HEK293 (cell line): Measurements from ENCODE around the gene JAZF1.

Experiments used
- CTCF ChIA-PET: fragments of 350-600 bp; formaldehyde crosslinking; extraction: SDS; loops from one replicate; lab custom pipeline; 2021; ENCODE audit warnings: antibody characterized with exemption; lab: Yijun Ruan, JAX
- POLR2A ChIA-PET: fragments of 300-600 bp; formaldehyde crosslinking; extraction: SDS; loops from one replicate; lab custom pipeline; 2020; ENCODE audit warnings: antibody characterized with exemption, inconsistent platforms; lab: Yijun Ruan, JAX
- H3K27ac ChIP-seq: fragments of 200-500 bp; sonication (Bioruptor generic); 2 replicates; pipeline ENCODE4 v1.5.1; 2014; ENCODE audit warnings: low read depth, low read length, control low read depth, inconsistent platforms; ENCODE audit errors: extremely low read depth
- H3K36me3 ChIP-seq, 2 experiments: fragments of 200-500 bp in 1 of 2; sonication (Bioruptor generic) in 1 of 2; 1 replicate in 1 of 2; 2 replicates in 1 of 2; pipeline ENCODE4 v1.5.1; 2014 to 2017; ENCODE audit warnings: inconsistent platforms in 2 of 2, low read length in 2 of 2; ENCODE audit not compliant: control insufficient read depth in 2 of 2, insufficient read depth in 1 of 2
- H3K4me1 ChIP-seq: fragments of 200-500 bp; sonication (Bioruptor generic); 2 replicates; pipeline ENCODE4 v1.5.1; 2014; ENCODE audit warnings: mild to moderate bottlenecking, low read length, inconsistent platforms; ENCODE audit not compliant: control insufficient read depth, insufficient read depth
- H3K4me3 ChIP-seq: 2 replicates; pipeline ENCODE4 v1.5.1; 2011; ENCODE audit warnings: low read depth, mild to moderate bottlenecking, control low read depth, low read length, moderate library complexity
- H3K9me3 ChIP-seq: fragments of 200-500 bp; sonication (Bioruptor generic); 2 replicates; pipeline ENCODE4 v1.5.1; 2014; ENCODE audit warnings: low read depth, low read length, inconsistent platforms; ENCODE audit not compliant: control insufficient read depth, insufficient read depth
- HOXC10 ChIP-seq: sonication (generic); formaldehyde crosslinking; IDR thresholded peaks from 2 replicates; pipeline ENCODE4 v1.8.1; 2023; ENCODE audit warnings: mild to moderate bottlenecking, missing genetic modification reagents
- KLF1 ChIP-seq: fragments of 450-650 bp; formaldehyde crosslinking; IDR thresholded peaks from 2 replicates; pipeline ENCODE4 v1.5.1; 2016; ENCODE audit warnings: missing biosample characterization, missing genetic modification characterization
- KLF10 ChIP-seq: fragments of 450-650 bp; IDR thresholded peaks from 2 replicates; pipeline ENCODE4 v1.5.1; 2018; ENCODE audit warnings: missing biosample characterization, mild to moderate bottlenecking, missing genetic modification characterization
- KLF7 ChIP-seq: fragments of 450-650 bp; formaldehyde crosslinking; IDR thresholded peaks from 2 replicates; pipeline ENCODE4 v1.5.1; 2016; ENCODE audit warnings: missing biosample characterization, missing genetic modification characterization, borderline replicate concordance
- MYNN ChIP-seq: fragments of 450-650 bp; formaldehyde crosslinking; IDR thresholded peaks from 2 replicates; pipeline ENCODE4 v1.5.1; 2016; ENCODE audit warnings: missing biosample characterization, missing genetic modification characterization, borderline replicate concordance
- PRDM6 ChIP-seq: fragments of 450-650 bp; formaldehyde crosslinking; IDR thresholded peaks from 2 replicates; pipeline ENCODE4 v1.5.1; 2017; ENCODE audit warnings: missing biosample characterization, missing genetic modification characterization
- SCRT2 ChIP-seq: fragments of 450-650 bp; formaldehyde crosslinking; IDR thresholded peaks from 2 replicates; pipeline ENCODE4 v1.5.1; 2016; ENCODE audit warnings: missing biosample characterization, missing genetic modification characterization
- SP2 ChIP-seq: fragments of 450-650 bp; formaldehyde crosslinking; IDR thresholded peaks from 2 replicates; pipeline ENCODE4 v1.5.1; 2016; ENCODE audit warnings: missing biosample characterization, missing genetic modification characterization
- TCF7L2 ChIP-seq: IDR thresholded peaks from 2 replicates; pipeline ENCODE4 v1.6.1; 2011; ENCODE audit warnings: low read depth, mild to moderate bottlenecking, inconsistent platforms, low read length, moderate library complexity, borderline replicate concordance
- ZBTB7A ChIP-seq: fragments of 450-650 bp; formaldehyde crosslinking; IDR thresholded peaks from 2 replicates; pipeline ENCODE4 v1.5.1; 2016; ENCODE audit warnings: low read depth, missing biosample characterization, missing genetic modification characterization
- ZFP41 ChIP-seq: fragments of 450-650 bp; formaldehyde crosslinking; IDR thresholded peaks from 2 replicates; pipeline ENCODE4 v1.5.1; 2016; ENCODE audit warnings: missing biosample characterization, missing genetic modification characterization, borderline replicate concordance
- ZNF10 ChIP-seq: fragments of 450-650 bp; formaldehyde crosslinking; IDR thresholded peaks from 2 replicates; pipeline ENCODE4 v1.5.1; 2017; ENCODE audit warnings: missing biosample characterization, missing genetic modification characterization
- ZNF133 ChIP-seq: fragments of 450-650 bp; formaldehyde crosslinking; IDR thresholded peaks from 2 replicates; pipeline ENCODE4 v1.5.1; 2016; ENCODE audit warnings: missing biosample characterization, missing genetic modification characterization
- ZNF155 ChIP-seq: fragments of 450-650 bp; formaldehyde crosslinking; IDR thresholded peaks from 2 replicates; pipeline ENCODE4 v1.5.1; 2016; ENCODE audit warnings: missing biosample characterization, missing genetic modification characterization
- ZNF169 ChIP-seq: fragments of 450-650 bp; formaldehyde crosslinking; IDR thresholded peaks from 2 replicates; pipeline ENCODE4 v1.5.1; 2016; ENCODE audit warnings: missing biosample characterization, missing genetic modification characterization
- ZNF175 ChIP-seq: fragments of 450-650 bp; formaldehyde crosslinking; IDR thresholded peaks from 2 replicates; pipeline ENCODE4 v1.5.1; 2016; ENCODE audit warnings: missing biosample characterization, missing genetic modification characterization
- ZNF202 ChIP-seq: fragments of 450-650 bp; formaldehyde crosslinking; IDR thresholded peaks from 2 replicates; pipeline ENCODE4 v1.5.1; 2016; ENCODE audit warnings: missing biosample characterization, missing genetic modification characterization, borderline replicate concordance
- ZNF223 ChIP-seq: fragments of 450-650 bp; formaldehyde crosslinking; IDR thresholded peaks from 2 replicates; pipeline ENCODE4 v1.5.1; 2016; ENCODE audit warnings: missing biosample characterization, missing genetic modification characterization
- ZNF23 ChIP-seq: fragments of 450-650 bp; formaldehyde crosslinking; IDR thresholded peaks from 2 replicates; pipeline ENCODE4 v1.5.1; 2016; ENCODE audit warnings: missing biosample characterization, missing genetic modification characterization, borderline replicate concordance
- ZNF239 ChIP-seq: fragments of 450-650 bp; formaldehyde crosslinking; IDR thresholded peaks from 2 replicates; pipeline ENCODE4 v1.5.1; 2016; ENCODE audit warnings: missing biosample characterization, missing genetic modification characterization
- ZNF248 ChIP-seq: fragments of 450-650 bp; formaldehyde crosslinking; IDR thresholded peaks from 2 replicates; pipeline ENCODE4 v1.5.1; 2017; ENCODE audit warnings: missing biosample characterization, missing genetic modification characterization
- ZNF266 ChIP-seq: fragments of 450-650 bp; formaldehyde crosslinking; IDR thresholded peaks from 2 replicates; pipeline ENCODE4 v1.5.1; 2016; ENCODE audit warnings: missing biosample characterization, missing genetic modification characterization, low read depth
- ZNF311 ChIP-seq: fragments of 450-650 bp; formaldehyde crosslinking; IDR thresholded peaks from 2 replicates; pipeline ENCODE4 v1.5.1; 2017; ENCODE audit warnings: missing biosample characterization, missing genetic modification characterization, borderline replicate concordance
- ZNF350 ChIP-seq: fragments of 450-650 bp; formaldehyde crosslinking; IDR thresholded peaks from 2 replicates; pipeline ENCODE4 v1.5.0; 2017; ENCODE audit warnings: missing biosample characterization, mild to moderate bottlenecking, missing genetic modification characterization
- ZNF416 ChIP-seq: fragments of 450-650 bp; formaldehyde crosslinking; IDR thresholded peaks from 2 replicates; pipeline ENCODE4 v1.5.1; 2016; ENCODE audit warnings: missing biosample characterization, missing genetic modification characterization
- ZNF514 ChIP-seq: fragments of 450-650 bp; formaldehyde crosslinking; IDR thresholded peaks from 2 replicates; pipeline ENCODE4 v1.5.1; 2016; ENCODE audit warnings: missing biosample characterization, missing genetic modification characterization
- ZNF560 ChIP-seq: fragments of 450-650 bp; formaldehyde crosslinking; IDR thresholded peaks from 2 replicates; pipeline ENCODE4 v1.5.1; 2017; ENCODE audit warnings: missing biosample characterization, missing genetic modification characterization, borderline replicate concordance
- ZNF580 ChIP-seq: fragments of 450-650 bp; formaldehyde crosslinking; IDR thresholded peaks from 2 replicates; pipeline ENCODE4 v1.5.1; 2016; ENCODE audit warnings: missing biosample characterization, missing genetic modification characterization
- ZNF596 ChIP-seq: fragments of 450-650 bp; IDR thresholded peaks from 2 replicates; pipeline ENCODE4 v1.5.0; 2018; ENCODE audit warnings: missing biosample characterization, mild to moderate bottlenecking, missing genetic modification characterization, moderate library complexity
- ZNF621 ChIP-seq: fragments of 450-650 bp; formaldehyde crosslinking; IDR thresholded peaks from 2 replicates; pipeline ENCODE4 v1.5.1; 2017; ENCODE audit warnings: missing biosample characterization, missing genetic modification characterization
- ZNF654 ChIP-seq: fragments of 450-650 bp; formaldehyde crosslinking; IDR thresholded peaks from 2 replicates; pipeline ENCODE4 v1.5.1; 2016; ENCODE audit warnings: low read depth, missing biosample characterization, missing genetic modification characterization
- ZNF670 ChIP-seq: fragments of 450-650 bp; formaldehyde crosslinking; IDR thresholded peaks from 2 replicates; pipeline ENCODE4 v1.5.1; 2016; ENCODE audit warnings: missing biosample characterization, missing genetic modification characterization, low read depth
- ZNF692 ChIP-seq: fragments of 450-650 bp; formaldehyde crosslinking; IDR thresholded peaks from 2 replicates; pipeline ENCODE4 v1.5.1; 2016; ENCODE audit warnings: missing biosample characterization, missing genetic modification characterization
- ZSCAN23 ChIP-seq: fragments of 450-650 bp; formaldehyde crosslinking; IDR thresholded peaks from 2 replicates; pipeline ENCODE4 v1.5.1; 2016; ENCODE audit warnings: missing biosample characterization, missing genetic modification characterization
- ZSCAN5A ChIP-seq: fragments of 450-650 bp; formaldehyde crosslinking; IDR thresholded peaks from 2 replicates; pipeline ENCODE4 v1.5.1; 2016; ENCODE audit warnings: missing biosample characterization, missing genetic modification characterization

The JAZF1 gene

GRCh38 chr7:27914409-27914808 is 266.2 kb downstream of the JAZF1 start:
- no peak for TF ChIP-seq TCF7L2
- TF ChIP-seq ZNF350: no peak
- TF ChIP-seq ZNF416: no peak
- TF ChIP-seq ZNF560: no peak
- no peak for TF ChIP-seq ZNF621 (tag by site-specific recombination)
- TF ChIP-seq KLF7 (tag by site-specific recombination): no peak
- TF ChIP-seq ZNF155 (tag by site-specific recombination): no peak
- TF ChIP-seq ZNF514 (tag by site-specific recombination): no peak
- no peak for TF ChIP-seq SCRT2 (tag by site-specific recombination)
- no peak for TF ChIP-seq ZNF248 (tag by site-specific recombination)
- no peak for TF ChIP-seq PRDM6 (tag by site-specific recombination)
- TF ChIP-seq ZNF23 (tag by site-specific recombination): no peak
- no peak for TF ChIP-seq ZNF311 (tag by site-specific recombination)
- TF ChIP-seq HOXC10 (CRISPR knock-in tag): no peak
- TF ChIP-seq ZNF169: no peak
- no peak for TF ChIP-seq ZNF10 (tag by site-specific recombination)
- no peak for TF ChIP-seq ZNF654 (tag by site-specific recombination)
- TF ChIP-seq KLF1: no peak
- no peak for TF ChIP-seq ZNF133 (tag by site-specific recombination)
- TF ChIP-seq ZNF266 (tag by site-specific recombination): no peak
- ChIA-PET CTCF (interaction anchor here (0.6 kb wide), 1 partner anchor 198 kb away, joined by 4 read pairs; no protein-coding TSS in a partner anchor), POLR2A (no interaction called here)
- no peak overlapping the region for H3K27ac ChIP-seq
- H3K4me3 ChIP-seq: no peak overlapping the region
- 0 out of 2 replicates have a peak, but pooled peaks cover 4% of the 10 kb centered on the region for H3K4me1 ChIP-seq
- no peaks in the 10 kb centered on the region for H3K36me3 ChIP-seq
- H3K9me3 ChIP-seq: no peaks in the 10 kb centered on the region

- H3K27ac ChIP-seq: no peak overlapping the region
- POLR2A ChIA-PET: no interaction called here
These were observed 267.8 kb downstream of the JAZF1 start for GRCh38 chr7:27912751-27913150.

More at GRCh38 chr7:27912751-27913150, 267.8 kb downstream of the JAZF1 start:
- Histone ChIP-seq H3K4me3 (no peak overlapping the region), H3K4me1 (no peaks in the 10 kb centered on the region), H3K36me3 (no peaks in the 10 kb centered on the region), H3K9me3 (no peaks in the 10 kb centered on the region)
- CTCF ChIA-PET: interaction anchor here (1.0 kb wide), 1 partner anchor 717 kb away, joined by 3 read pairs; no protein-coding TSS in a partner anchor
- no peak for TF ChIP-seq ZNF692
- TF ChIP-seq ZNF580: no peak
- no peak for TF ChIP-seq ZFP41 (tag by site-specific recombination)
- no peak for TF ChIP-seq ZNF670 (tag by site-specific recombination)
- no peak for TF ChIP-seq ZNF223 (tag by site-specific recombination)
- TF ChIP-seq ZNF239: no peak
- no peak for TF ChIP-seq ZBTB7A (tag by site-specific recombination)
- no peak for TF ChIP-seq ZNF175 (tag by site-specific recombination)
- TF ChIP-seq MYNN (tag by site-specific recombination): no peak
- TF ChIP-seq KLF10 (tag by site-specific recombination): no peak
- TF ChIP-seq ZSCAN23 (tag by site-specific recombination): no peak
- no peak for TF ChIP-seq ZNF202 (tag by site-specific recombination)
- TF ChIP-seq SP2: no peak
- TF ChIP-seq HOXC10 (CRISPR knock-in tag): no peak
- no peak for TF ChIP-seq ZSCAN5A
- TF ChIP-seq ZNF169: no peak
- TF ChIP-seq KLF7 (tag by site-specific recombination): no peak
- no peak for TF ChIP-seq ZNF596 (tag by site-specific recombination)
